Measurements from ENCODE around the gene ST13.

DNA sequence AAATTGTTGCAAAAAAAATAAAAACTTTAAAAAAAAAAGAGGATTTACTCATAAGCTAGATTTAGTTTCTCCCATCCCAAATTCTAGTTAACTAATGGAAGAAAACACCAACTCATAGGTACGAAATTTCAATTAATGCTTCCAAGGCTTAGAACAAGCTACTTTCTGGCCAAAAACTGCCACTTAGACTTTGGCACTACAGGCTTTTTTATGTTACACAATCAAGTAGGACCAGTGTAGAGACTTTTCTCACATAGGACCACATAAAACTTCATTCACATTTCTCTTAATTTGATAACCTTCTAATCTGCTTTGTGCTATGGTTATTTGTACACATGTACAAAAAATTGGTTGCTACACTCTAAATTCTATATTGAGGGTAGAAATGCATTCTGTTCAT is 3.1 kb downstream of the ST13 start:
- TF ChIP-seq ELK1 (IDR thresholded peaks at IDR 0.05; ENCODE audit: borderline replicate concordance, low read depth, low read length) (no peak), POLR2A (IDR thresholded peaks at IDR 0.05; ENCODE audit: low read depth, low read length) (no peak), RCOR1 (IDR thresholded peaks at IDR 0.05; ENCODE audit: insufficient replicate concordance, low read length) (no peak), RFX5 (IDR thresholded peaks at IDR 0.05; ENCODE audit: low read depth, low read length) (no peak), BHLHE40 (IDR thresholded peaks at IDR 0.05; ENCODE audit: low read depth, low read length) (no peak), RAD21 (IDR thresholded peaks at IDR 0.05; ENCODE audit: low read length) (no peak), USF2 (IDR thresholded peaks at IDR 0.05; ENCODE audit: low read depth, low read length) (no peak), MAZ (IDR thresholded peaks at IDR 0.05; ENCODE audit: borderline replicate concordance, low read depth, low read length) (no peak), CEBPB (IDR thresholded peaks at IDR 0.05; ENCODE audit: low read depth, low read length) (0 out of 2 replicates have a peak, but pooled peaks have one; percentile 13), MAFK (IDR thresholded peaks at IDR 0.05; ENCODE audit: low read depth, low read length) (no peak)
- TF ChIP-seq, protein P1, sequence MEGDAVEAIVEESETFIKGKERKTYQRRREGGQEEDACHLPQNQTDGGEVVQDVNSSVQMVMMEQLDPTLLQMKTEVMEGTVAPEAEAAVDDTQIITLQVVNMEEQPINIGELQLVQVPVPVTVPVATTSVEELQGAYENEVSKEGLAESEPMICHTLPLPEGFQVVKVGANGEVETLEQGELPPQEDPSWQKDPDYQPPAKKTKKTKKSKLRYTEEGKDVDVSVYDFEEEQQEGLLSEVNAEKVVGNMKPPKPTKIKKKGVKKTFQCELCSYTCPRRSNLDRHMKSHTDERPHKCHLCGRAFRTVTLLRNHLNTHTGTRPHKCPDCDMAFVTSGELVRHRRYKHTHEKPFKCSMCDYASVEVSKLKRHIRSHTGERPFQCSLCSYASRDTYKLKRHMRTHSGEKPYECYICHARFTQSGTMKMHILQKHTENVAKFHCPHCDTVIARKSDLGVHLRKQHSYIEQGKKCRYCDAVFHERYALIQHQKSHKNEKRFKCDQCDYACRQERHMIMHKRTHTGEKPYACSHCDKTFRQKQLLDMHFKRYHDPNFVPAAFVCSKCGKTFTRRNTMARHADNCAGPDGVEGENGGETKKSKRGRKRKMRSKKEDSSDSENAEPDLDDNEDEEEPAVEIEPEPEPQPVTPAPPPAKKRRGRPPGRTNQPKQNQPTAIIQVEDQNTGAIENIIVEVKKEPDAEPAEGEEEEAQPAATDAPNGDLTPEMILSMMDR (conservative IDR thresholded peaks at IDR 0.05; ENCODE audit: low read depth, low read length) = no peak
